Renal pelvis (tissue), 4 donors: ENCODE results near the gene SLC9A9. TPM values are rescaled to one million over a fixed set of nuclear protein-coding genes. Genes with fewer than 3 reads are reported as not detected.

Source experiments
- DNase-seq: peaks from one replicate; pipeline ENCODE4 v3.0.0-alpha.2; 2013
- polyA plus RNA-seq, 3 donors: library from polyadenylated mRNA; unstranded; fragments of 120-200 nt; gene quantifications; one replicate each; pipeline ENCODE4 v1.2.1, GENCODE V29; 2013; ENCODE audit not compliant: insufficient read length in 3 of 3

SLC9A9 gene
- polyA plus RNA-seq, 3 donors: 4.2 to 5.3 (median 4.9) TPM

DNA sequence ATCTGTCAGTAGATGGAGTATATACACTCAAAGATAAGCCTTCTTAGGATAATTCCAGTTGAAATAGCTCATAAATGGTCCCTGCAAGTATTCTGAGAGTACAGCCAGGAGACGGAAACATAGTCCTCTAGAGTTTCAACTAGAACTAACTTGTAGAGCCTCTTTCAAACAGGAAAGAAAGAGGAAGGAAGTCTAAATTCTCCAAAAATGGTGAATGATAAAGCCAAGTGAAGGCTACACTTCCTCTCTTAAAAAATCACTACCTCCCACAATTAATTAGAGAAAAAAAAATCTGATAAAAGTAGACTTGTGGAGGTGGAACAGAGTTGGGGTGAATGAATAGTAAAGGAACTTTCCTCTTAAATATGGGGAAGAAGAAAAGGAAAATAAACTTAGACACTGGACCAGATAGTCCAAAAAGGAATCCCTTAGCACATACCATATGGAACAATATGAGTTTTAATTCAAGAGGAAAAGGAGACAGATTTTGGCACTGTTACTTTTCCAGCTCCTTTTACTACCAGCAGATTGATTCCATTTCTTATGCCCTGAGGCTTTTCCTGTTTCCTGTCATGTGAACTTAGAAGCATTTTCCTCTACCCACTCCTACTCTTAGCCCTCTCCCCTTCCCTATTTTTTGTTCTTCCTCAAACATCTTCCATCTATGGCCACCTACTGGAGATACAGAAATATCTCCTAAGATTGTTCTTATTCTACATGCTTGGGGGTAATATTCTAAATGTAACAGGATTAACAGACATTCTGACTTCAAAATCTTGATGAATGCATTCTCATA is 521.1 kb downstream of the SLC9A9 start:
- no peak for DNase-seq

DNA sequence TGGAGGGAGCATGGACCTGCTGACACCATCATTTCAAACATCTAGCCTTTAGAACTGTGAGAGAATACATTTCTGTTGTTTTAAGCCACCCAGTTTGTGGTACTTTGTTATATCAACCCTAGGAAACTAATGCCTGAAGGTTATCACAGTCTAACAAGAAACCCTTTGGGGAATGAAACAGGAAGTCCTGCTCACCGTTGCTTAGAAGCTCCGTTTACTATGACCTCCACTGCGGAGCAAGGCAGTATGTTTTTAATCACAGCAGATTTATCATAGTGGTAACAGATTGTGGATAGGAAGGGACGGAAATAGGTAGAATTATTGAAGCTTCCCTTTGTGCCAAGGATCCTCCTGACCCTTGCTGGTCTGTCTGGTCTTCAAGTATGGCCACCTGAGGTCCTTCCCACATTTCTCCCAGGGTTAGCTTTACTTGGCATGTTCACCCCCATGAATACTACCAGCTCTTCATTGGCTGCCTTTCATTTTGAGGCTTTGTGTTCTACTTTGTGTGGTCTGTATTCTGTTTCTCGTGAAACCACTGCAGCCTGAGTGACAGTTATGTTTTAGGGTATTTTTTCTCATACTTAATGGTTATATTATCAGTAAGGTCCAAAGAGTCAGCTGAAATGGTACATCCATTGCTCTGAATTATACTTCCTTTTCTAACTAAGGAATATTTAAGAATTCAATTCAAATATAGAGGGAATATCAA is 527.1 kb downstream of the SLC9A9 start:
- no peak for DNase-seq

DNA sequence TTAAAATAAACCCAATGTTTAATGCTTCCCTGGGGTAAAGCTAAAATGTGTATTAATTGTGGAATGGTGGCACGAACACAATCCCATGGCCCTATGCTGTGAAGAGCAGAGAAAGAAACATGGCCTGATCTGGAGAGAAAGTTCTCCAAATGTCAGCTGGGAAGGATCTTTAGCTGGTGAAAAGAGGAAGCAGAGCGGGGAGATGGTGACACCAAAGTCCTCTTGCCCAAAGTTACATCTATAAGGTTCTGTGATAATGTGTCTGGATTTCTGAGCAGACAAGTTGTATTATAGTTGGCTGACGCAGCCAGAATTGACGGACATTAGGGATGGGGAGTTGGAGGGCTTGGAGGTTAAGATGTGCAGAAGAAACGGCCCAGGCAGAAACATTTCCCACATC is 532.5 kb downstream of the SLC9A9 start:
- DNase-seq: no peak

DNA sequence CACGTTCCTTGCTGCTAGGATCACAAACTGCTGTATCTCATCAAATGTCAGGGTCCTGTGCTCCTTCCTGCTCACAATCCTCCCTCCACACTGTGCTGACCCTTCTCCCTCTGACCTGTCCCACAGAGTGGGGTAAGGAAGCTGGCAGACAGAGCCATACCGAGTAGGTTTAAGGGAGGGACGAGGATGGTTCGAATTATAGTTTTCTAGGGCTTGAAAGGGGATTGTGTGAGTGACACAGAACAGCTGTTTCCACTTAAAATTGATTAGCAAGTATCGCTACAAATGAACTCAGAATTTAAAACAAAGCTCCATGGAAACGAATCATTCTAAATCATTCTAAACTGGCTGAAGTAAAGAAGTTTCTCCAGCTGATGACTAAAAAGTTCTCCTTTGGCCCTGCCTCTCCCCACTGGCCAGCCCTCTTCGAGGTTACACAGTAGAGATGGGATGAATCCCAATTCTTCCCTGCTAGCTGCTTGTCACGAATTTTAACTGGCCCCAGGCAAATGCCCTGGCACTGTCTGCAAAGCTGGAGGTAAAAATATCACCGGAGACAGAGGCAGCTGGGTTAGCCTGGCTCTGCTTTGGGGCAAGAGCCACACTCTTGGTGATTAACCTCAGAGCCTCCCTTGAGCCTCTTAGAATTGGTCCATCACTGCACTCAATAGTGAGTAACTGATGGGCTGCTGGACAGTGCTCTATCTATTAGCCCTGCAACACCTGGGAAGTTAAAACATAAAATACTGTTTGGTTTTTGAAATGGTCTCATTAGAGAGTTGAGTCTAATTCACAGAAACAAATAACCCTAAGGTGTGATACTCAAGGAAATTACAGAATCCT is 533.8 kb downstream of the SLC9A9 start:
- DNase-seq: no peak

DNA sequence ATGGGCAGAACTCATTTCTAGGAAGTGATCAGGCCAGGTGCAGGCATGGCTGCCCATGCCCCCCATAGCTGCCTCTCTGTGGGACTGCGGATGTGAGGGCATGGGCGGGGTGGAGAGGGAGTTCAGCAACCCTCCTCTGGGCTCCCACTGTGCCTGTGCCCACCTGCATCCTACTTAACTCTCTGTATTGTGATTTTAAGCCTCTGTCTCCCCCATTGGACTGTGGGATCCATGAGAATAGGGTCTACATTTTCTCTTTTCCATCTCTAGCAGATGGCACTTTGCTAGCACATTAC is 534.4 kb downstream of the SLC9A9 start:
- DNase-seq: no peak

DNA sequence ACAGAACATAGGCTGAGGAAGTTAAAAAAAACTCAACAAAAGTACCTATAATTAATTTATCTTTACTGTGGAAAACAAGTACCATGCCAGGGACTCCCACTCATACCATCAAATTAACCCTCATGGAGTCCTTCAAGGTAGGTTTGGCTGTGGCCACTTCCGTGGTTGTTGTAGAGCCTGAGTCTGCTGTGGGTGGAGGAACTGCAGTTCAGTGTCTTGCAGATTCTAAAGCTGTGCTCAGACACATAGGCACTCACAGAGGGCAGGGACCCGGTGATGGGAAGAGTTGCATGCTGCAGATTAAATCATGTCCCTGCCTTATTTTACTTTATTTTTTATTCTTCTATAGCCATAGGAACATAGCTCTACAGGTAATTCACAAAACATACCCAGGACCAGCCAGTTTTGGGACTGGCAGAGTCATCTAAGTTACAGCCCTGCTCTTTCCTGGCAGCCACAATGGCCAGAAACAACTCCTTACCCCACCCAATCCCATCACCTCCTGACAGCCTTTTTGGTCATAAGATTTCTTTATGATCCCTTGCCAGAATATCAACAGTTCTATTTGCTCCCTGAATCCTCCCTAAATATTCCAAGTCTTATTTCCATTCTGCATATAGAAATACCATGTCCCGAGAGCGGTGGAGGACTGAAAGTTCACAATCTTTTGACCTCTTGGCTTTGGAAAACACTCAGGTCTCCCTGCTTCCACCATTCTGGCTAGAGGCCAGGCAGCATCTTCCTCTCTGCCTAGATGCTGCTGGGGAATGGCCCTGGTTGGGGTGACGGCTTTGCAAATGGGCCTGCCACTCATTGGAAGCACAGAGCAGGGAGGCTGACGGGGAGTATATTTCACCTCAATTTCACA is 535.0 kb downstream of the SLC9A9 start:
- DNase-seq: no peak

DNA sequence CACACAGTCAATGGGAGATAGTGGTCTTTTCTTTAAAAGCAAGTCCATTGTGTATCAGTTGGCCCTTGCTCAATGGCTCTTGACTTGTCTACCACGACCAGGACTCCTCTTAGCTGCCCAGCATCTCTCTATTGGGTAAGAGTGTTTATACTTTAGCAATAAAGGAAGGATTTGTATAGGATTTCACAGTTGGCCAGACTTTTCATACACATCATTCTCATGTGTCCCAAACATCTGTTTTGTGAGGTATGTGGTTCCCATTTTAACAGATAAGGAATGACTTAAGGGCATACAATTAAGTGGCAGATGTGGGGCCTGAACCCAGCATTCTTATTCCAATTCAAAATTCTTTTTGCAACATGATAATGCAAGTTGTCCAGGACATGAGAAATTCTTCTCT is 537.2 kb downstream of the SLC9A9 start:
- no peak for DNase-seq

DNA sequence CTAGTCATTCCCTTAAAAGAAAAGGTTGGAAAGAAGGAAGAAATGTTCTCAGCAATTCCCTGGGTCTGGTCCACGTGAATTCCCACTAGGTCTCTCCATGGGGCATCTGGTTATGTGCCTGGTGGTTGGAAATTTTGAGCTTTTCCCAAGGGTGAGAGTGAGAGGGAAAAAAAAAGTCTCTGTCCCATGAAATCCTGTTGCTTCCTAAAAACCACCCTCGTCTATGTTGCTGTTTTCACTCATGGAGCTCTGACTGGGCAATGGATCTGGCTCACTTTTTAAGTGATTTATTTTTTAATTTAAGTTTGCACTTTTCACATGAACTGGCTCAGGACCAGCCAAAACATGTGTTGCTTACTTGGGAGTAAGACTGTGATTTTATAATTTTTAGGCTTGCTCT is 538.6 kb downstream of the SLC9A9 start:
- no peak for DNase-seq

GRCh38 chr3:143307613-143308183 is 540.6 kb downstream of the SLC9A9 start:
- DNase-seq: no peak

- no peak for DNase-seq
These were observed 541.9 kb downstream of the SLC9A9 start for GRCh38 chr3:143306407-143306806.

GRCh38 chr3:143302638-143303171 is 545.6 kb downstream of the SLC9A9 start:
- DNase-seq: peak; percentile 48

DNA sequence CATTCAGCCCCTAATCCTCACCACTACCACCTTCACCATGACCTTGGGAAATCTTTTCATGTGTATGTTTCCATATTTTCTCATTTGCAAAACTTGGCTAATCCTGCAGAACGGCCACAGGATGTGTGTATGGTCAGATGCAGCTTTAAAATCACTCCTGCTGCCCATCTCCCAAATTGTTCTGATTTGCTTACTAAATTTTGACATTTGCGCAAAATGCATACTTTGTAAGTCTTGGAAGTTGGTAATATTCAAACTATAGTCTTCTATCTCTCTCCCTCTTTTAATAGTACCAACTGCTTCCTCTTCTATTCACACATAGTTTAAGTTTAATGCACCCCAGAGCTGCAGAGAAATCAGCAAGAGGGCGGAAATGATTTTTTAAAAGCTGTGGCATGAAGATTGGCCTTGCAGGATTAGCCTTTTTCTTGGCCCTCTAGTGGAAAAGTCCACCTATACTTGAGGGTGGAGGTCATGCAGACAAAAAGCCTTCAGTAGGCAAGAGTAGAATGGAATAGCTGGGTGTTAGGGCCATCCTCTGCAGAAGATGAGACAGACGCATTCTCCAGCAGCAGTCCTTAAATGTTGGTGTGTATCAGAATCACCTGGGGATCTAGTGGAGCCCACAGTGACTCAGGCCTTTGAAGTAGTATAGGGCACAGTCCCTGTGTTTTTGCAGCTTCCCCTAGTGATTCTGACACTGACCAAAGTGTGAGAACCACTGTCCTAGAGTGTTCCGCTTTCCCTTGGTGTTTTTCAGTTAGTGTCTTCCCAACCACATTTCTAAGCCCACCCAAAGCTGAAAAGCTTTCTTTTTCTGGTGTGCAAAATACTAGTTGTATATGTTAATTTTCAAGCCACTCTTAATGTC is 547.0 kb downstream of the SLC9A9 start:
- DNase-seq: no peak

DNA sequence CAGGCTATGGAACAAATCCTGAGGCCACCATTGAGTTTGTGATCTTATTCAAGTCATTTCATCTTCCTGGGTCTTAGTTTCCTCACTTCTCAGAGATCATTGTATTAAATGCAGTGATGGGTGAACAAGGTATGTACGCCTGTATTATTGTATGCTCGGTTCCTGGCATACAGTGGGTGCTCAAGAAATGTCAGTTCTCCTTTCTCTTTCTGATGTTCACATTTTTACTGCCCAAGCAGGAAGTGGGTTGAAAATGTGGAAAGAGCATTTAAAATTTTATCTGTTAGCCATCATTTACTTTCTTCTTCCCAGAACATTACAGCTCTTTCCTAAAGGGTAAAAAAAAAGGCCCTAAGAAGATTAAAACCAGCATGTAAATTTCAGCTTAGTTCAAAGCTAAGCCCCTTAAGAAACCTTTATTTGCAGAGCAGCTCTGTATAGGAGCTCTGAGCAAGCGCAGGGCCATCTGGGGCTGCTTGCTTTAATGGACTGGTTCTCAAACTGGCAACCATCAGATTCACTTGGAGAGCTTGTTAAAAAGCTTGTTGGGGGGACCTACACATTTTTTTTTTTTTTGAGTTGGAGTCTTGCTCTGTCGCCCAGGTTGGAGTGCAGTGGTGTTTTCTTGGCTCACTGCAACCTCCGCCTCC is 549.3 kb downstream of the SLC9A9 start:
- DNase-seq: no peak

- DNase-seq: no peak
These were observed 549.9 kb downstream of the SLC9A9 start for GRCh38 chr3:143298380-143298779.

GRCh38 chr3:143295201-143296080 is 552.8 kb downstream of the SLC9A9 start:
- DNase-seq: no peak

DNA sequence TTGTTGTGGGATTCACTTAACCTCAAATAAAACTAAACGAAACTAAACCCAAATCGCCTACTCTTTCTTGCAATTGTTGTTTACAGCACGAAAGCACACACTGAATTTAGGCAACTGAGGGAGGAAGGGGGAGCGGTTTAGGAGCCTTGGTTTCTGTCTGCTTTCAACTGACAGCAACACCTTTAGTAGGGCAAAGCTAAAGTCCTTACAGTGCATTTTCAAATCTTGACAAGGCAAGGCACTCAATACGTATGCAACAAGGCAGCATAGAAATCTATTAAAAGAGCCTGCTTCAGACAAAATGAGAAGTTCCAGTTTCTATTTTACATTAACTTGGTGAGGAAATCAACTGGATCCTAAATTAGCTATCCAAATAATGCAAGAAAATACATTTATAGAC is 554.1 kb downstream of the SLC9A9 start:
- no peak for DNase-seq

- DNase-seq: no peak
These were observed 556.3 kb downstream of the SLC9A9 start for GRCh38 chr3:143291836-143292447.

- DNase-seq: no peak
These were observed 559.3 kb downstream of the SLC9A9 start for GRCh38 chr3:143288944-143289343.
